Keratinocyte (primary cell): Measurements from ENCODE around the gene CDKAL1.

Experiments used
- EZH2 ChIP-seq: IDR thresholded peaks from one replicate; pipeline ENCODE4 v1.6.1; 2012; ENCODE audit warnings: inconsistent platforms, mild to moderate bottlenecking, low read length, moderate library complexity
- TF ChIP-seq, protein P1 (sequence below), 3 experiments: IDR thresholded peaks in 1 of 3; conservative IDR thresholded peaks in 1 of 3; optimal IDR thresholded peaks in 1 of 3; 2 replicates in 2 of 3; 3 replicates in 1 of 3; pipeline versions ENCODE3 to v1.5.1; 2011; ENCODE audit warnings: low read length in 3 of 3, mild to moderate bottlenecking in 3 of 3, moderate library complexity in 2 of 3, control low read depth in 1 of 3, inconsistent platforms in 1 of 3; ENCODE audit not compliant: insufficient read depth in 2 of 3; ENCODE audit errors: extremely low read depth in 1 of 3

DNA sequence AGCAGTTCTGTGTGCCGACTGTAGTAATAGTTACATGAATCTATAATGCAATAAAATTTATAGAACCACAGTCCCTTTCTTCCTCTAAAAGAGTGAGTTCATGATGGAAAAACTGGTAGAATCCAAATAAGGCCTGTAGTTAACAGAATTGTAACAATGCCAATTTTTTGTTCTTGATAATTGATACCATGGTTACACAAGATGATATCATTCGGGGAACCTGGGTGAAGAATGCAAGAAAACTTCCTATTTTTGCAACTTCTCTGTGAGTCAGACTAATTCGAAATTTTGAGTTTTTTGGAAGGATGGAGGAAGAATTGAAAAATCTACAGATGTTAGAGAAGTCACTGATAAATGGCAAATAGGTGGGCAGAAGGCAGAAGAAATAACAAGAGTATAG lies 381.8 kb downstream of the CDKAL1 start:
- TF ChIP-seq, protein P1, sequence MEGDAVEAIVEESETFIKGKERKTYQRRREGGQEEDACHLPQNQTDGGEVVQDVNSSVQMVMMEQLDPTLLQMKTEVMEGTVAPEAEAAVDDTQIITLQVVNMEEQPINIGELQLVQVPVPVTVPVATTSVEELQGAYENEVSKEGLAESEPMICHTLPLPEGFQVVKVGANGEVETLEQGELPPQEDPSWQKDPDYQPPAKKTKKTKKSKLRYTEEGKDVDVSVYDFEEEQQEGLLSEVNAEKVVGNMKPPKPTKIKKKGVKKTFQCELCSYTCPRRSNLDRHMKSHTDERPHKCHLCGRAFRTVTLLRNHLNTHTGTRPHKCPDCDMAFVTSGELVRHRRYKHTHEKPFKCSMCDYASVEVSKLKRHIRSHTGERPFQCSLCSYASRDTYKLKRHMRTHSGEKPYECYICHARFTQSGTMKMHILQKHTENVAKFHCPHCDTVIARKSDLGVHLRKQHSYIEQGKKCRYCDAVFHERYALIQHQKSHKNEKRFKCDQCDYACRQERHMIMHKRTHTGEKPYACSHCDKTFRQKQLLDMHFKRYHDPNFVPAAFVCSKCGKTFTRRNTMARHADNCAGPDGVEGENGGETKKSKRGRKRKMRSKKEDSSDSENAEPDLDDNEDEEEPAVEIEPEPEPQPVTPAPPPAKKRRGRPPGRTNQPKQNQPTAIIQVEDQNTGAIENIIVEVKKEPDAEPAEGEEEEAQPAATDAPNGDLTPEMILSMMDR (optimal IDR thresholded peaks at IDR 0.05 in 1 of 3, IDR thresholded peaks at IDR 0.05 in 1 of 3, conservative IDR thresholded peaks at IDR 0.05 in 1 of 3; ENCODE audit: extremely low read depth in 1 of 3, insufficient read depth in 2 of 3, low read length in 3 of 3): no peak
- no peak for TF ChIP-seq EZH2
